ENCODE data around the gene RTN3.
"Not testable (repeated sequence)": the region's sequence is repeated elsewhere in the genome, so short reads cannot be mapped to it uniquely, and the experiment has no call there.

Gene RTN3

GRCh38 chr11:63671322-63672155 is 9.8 kb upstream of the RTN3 start, which contains the start of gene ATL3:
TSS of gene ATL3 (minus strand) at chr11:63671376. CDS start at chr11:63671335, 41 bp downstream.
- Mint-ChIP-seq H3K4me3 (peak within 1 kb of the TSS; percentile 85), H3K27ac (peak within 1 kb of the TSS; percentile 79), H3K27me3 (no peaks in the 10 kb centered on the region), H3K36me3 (no peaks in the 10 kb centered on the region), H3K9me3 (no peaks in the 10 kb centered on the region), H3K4me1 (peaks cover 41% of the 10 kb centered on the region)
- ATAC-seq, result peak; percentile 98

GRCh38 chr11:63672156-63672463 is 9.2 kb upstream of the RTN3 start:
- peak overlapping the region; percentile 85 for H3K4me3 Mint-ChIP-seq
- H3K27ac Mint-ChIP-seq, result peak overlapping the region; percentile 79
- ATAC-seq, result no peak

GRCh38 chr11:63672936-63673539 is 8.3 kb upstream of the RTN3 start:
- no peak for ATAC-seq
- no peaks in the 10 kb centered on the region for H3K9me3 Mint-ChIP-seq
- H3K4me3 Mint-ChIP-seq, result no peak overlapping the region
- H3K27ac Mint-ChIP-seq, result peak overlapping the region; percentile 79
- no peaks in the 10 kb centered on the region for H3K36me3 Mint-ChIP-seq
- H3K27me3 Mint-ChIP-seq, result no peaks in the 10 kb centered on the region
- H3K4me1 Mint-ChIP-seq, result peaks cover 33% of the 10 kb centered on the region

More at GRCh38 chr11:63672156-63672463, 9.2 kb upstream of the RTN3 start:
- H3K4me1 Mint-ChIP-seq, result peaks cover 41% of the 10 kb centered on the region
- H3K36me3 Mint-ChIP-seq, result no peaks in the 10 kb centered on the region
- no peaks in the 10 kb centered on the region for H3K27me3 Mint-ChIP-seq
- H3K9me3 Mint-ChIP-seq, result no peaks in the 10 kb centered on the region

- no peaks in the 10 kb centered on the region for H3K36me3 Mint-ChIP-seq
- H3K4me1 Mint-ChIP-seq, result peaks cover 29% of the 10 kb centered on the region
- no peaks in the 10 kb centered on the region for H3K9me3 Mint-ChIP-seq
- H3K4me3 Mint-ChIP-seq, result no peak overlapping the region
- ATAC-seq, result no peak
- H3K27me3 Mint-ChIP-seq, result no peaks in the 10 kb centered on the region
- peak overlapping the region; percentile 79 for H3K27ac Mint-ChIP-seq
Measured at GRCh38 chr11:63673579-63673978, 7.7 kb upstream of the RTN3 start.

DNA sequence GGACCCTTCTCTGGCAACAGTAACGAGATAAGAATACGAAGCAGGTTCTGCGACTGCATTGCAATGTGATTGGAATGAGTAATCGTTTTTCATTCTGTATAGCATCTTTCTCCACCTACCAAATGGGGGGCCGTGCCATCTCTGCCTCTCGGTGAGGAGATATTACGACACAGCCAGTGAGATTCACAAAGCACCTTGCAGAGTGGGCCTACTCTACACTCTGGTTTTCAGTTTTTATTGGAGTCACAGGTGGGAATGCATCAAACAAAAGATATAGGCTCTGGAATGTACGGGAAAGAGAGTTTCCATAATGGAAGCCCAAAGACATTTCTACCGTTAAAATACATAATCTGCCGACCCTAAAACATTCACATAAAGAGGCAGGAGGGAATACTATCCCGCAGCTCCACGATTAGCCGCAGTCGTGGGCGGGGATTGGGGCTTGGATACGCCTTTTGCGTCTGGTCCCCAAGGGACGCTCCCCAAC is 423 bp upstream of the RTN3 start:
- H3K9me3 Mint-ChIP-seq, result no peaks in the 10 kb centered on the region
- H3K4me3 Mint-ChIP-seq, result peak overlapping the region; percentile 83
- no peaks in the 10 kb centered on the region for H3K36me3 Mint-ChIP-seq
- ATAC-seq, result peak; percentile 24
- H3K27ac Mint-ChIP-seq, result peak overlapping the region; percentile 57
- H3K4me1 Mint-ChIP-seq, result peaks cover 26% of the 10 kb centered on the region
- H3K27me3 Mint-ChIP-seq, result no peaks in the 10 kb centered on the region

DNA sequence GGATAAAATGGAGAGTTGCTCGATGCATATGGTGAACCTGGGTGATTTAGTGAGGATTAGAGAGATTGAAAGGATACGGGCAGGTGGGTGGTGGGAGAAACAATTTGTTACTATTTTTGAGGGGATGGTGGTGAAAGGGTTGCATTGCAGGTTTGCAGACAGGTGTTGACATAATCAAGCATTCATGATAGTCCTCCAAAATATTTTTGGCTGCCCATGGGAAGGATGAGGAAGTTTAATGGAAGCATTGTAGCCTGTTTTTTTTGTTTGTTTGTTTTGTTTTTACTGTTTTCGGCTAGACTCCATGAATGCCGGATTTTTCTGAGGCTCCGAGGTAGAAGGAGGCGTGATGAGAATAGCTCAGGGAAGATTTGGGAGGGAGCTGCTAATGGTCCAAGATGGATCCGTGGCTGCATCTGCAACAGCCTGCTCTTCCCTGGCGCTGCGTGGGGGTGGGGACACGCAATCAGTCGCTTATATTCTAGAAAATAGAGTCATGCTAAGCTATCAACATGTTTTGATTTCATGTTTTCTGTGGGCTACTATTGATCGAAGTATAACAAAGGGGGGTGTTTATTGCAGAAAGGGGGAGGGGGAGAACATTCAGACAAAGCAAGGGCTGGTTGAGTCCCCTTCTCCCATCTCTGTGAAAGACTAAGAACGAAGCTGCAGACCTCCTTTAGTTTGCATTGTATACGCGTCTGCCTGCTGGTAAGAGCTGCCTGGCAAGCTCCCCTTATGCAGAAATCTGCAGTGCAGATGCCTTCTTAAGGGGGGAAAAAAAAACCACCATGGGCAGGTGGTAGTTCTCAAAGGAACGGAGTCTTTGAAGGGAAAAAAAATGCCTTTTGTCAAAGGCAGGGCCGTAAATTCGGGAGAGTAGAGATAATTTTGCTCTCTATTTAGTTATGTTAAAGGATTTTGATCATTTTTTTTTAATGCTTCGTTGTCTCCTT is 1.0 kb downstream of the RTN3 start:
- ATAC-seq, result no peak
- Mint-ChIP-seq H3K27me3 (no peaks in the 10 kb centered on the region), H3K27ac (peak overlapping the region; percentile 57), H3K9me3 (no peaks in the 10 kb centered on the region), H3K36me3 (no peaks in the 10 kb centered on the region), H3K4me1 (peaks cover 26% of the 10 kb centered on the region), H3K4me3 (peak overlapping the region; percentile 83)

GRCh38 chr11:63683133-63683991 is 2.1 kb downstream of the RTN3 start:
- H3K27ac Mint-ChIP-seq, result no peak overlapping the region
- H3K9me3 Mint-ChIP-seq, result no peaks in the 10 kb centered on the region
- H3K4me1 Mint-ChIP-seq, result peaks cover 26% of the 10 kb centered on the region

DNA sequence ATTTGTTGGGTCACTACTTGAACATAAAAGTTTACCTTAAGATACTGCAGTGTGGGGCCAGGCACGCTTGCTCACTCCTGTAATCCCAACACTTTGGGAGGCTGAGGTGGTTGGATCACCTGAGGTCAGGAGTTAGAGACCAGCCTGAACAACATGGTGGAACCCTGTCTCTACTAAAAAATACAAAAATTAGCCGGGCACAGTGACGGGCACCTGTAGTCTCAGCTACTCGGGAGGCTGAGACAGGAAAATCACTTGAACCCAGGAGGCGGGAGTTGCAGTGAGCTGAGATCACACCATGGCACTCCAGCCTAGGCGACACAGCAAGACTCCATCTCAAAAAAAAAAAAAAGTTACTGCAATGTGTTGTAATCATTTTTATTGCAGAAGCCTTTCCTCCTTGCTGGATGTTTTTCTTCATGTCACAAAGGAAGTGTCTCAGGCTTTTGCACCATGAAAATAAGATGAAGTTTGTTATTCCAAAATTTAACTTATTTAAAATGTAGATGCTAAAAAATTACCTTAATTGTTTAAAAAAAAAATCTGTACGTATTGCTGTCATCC is 3.9 kb downstream of the RTN3 start:
- not testable (repeated sequence) for H3K4me3 Mint-ChIP-seq, ATAC-seq

More at GRCh38 chr11:63683133-63683991, 2.1 kb downstream of the RTN3 start:
- no peak for ATAC-seq
- Mint-ChIP-seq H3K4me3 (no peak overlapping the region), H3K27me3 (no peaks in the 10 kb centered on the region), H3K36me3 (no peaks in the 10 kb centered on the region)

DNA sequence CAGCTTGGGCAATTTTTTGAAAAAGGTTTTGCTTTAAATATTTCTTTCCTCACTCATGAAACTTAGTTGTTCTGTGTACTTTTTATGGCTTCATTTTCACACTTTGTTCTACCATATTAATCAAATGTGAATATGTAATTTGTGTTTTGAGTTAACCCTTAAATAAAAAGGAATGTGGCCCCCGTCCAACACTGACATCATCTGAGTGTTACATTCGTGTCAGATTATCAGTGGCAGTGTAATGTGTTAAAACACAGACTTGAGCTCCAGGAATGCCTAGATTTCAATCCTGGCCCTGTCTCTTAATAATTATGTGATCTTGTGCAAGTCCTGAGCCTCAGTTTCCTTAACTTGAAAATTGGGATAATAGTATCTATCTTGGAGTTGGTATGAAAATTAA is 5.6 kb downstream of the RTN3 start:
- H3K27me3 Mint-ChIP-seq, result no peaks in the 10 kb centered on the region

More for the DNA sequence above, 3.9 kb downstream of the RTN3 start:
- H3K27ac Mint-ChIP-seq, H3K36me3 Mint-ChIP-seq, H3K27me3 Mint-ChIP-seq, H3K9me3 Mint-ChIP-seq: not testable (repeated sequence)
- peaks cover 26% of the 10 kb centered on the region for H3K4me1 Mint-ChIP-seq

GRCh38 chr11:63687845-63688244 is 6.5 kb downstream of the RTN3 start:
- H3K36me3 Mint-ChIP-seq, result no peaks in the 10 kb centered on the region
- peaks cover 4% of the 10 kb centered on the region for H3K4me1 Mint-ChIP-seq
- ATAC-seq, result no peak
- no peak overlapping the region for H3K4me3 Mint-ChIP-seq
- H3K27me3 Mint-ChIP-seq, result no peaks in the 10 kb centered on the region
- no peaks in the 10 kb centered on the region for H3K9me3 Mint-ChIP-seq
- no peak overlapping the region for H3K27ac Mint-ChIP-seq

More for the DNA sequence above, 5.6 kb downstream of the RTN3 start:
- Mint-ChIP-seq H3K36me3 (no peaks in the 10 kb centered on the region), H3K27ac (no peak overlapping the region), H3K9me3 (no peaks in the 10 kb centered on the region), H3K4me1 (peaks cover 13% of the 10 kb centered on the region), H3K4me3 (no peak overlapping the region)
- ATAC-seq, result no peak

- Mint-ChIP-seq H3K27ac (no peak overlapping the region), H3K27me3 (no peaks in the 10 kb centered on the region), H3K36me3 (no peaks in the 10 kb centered on the region), H3K4me3 (no peak overlapping the region), H3K9me3 (no peaks in the 10 kb centered on the region), H3K4me1 (no peaks in the 10 kb centered on the region)
- ATAC-seq, result no peak
Measured at GRCh38 chr11:63694596-63694995, 13.3 kb downstream of the RTN3 start.

GRCh38 chr11:63698976-63699733 is 17.9 kb downstream of the RTN3 start:
- no peak for ATAC-seq
- Mint-ChIP-seq H3K27me3 (no peaks in the 10 kb centered on the region), H3K4me3 (no peak overlapping the region), H3K4me1 (peaks cover 13% of the 10 kb centered on the region), H3K9me3 (no peaks in the 10 kb centered on the region), H3K36me3 (peaks cover 5% of the 10 kb centered on the region), H3K27ac (no peak overlapping the region)

- Mint-ChIP-seq H3K36me3 (peaks cover 5% of the 10 kb centered on the region), H3K27ac (no peak overlapping the region), H3K4me3 (no peak overlapping the region), H3K27me3 (no peaks in the 10 kb centered on the region), H3K4me1 (peaks cover 18% of the 10 kb centered on the region), H3K9me3 (no peaks in the 10 kb centered on the region)
- no peak for ATAC-seq
Measured at GRCh38 chr11:63699896-63700295, 18.6 kb downstream of the RTN3 start.

All from stimulated activated memory B cell treated with anti-CD40 and anti-IgM and Interleukin-4, amounts not matched to agents 10 μg/mL and 1 μg/mL and 100 μg/mL, for 72 hours (primary cell).